ENCODE data around the gene VTI1A.

DNA sequence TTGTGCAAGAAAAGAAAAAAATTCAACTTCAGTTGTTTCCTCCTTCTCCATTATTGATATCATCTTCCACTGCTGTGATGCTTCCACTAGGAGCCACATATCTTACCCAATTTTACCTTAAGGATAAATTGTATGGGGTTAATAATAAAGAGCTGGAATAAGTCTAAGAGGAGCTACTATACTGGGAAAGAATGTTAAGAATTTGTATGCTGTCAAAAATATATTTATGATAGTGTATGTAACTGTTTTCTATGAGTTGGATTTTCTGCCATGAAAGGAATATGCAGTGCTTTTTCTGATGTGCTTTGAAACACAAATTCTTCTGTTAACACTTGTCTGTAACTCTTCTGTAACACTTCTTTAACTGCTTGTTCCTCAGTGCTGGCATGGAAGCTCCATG, 219.1 kb downstream of the VTI1A start:
- TF ChIP-seq POLR2A (IDR thresholded peaks at IDR 0.05) (no peak), POLR2AphosphoS5 (IDR thresholded peaks at IDR 0.05) (no peak)
- TF ChIP-seq, protein P1, sequence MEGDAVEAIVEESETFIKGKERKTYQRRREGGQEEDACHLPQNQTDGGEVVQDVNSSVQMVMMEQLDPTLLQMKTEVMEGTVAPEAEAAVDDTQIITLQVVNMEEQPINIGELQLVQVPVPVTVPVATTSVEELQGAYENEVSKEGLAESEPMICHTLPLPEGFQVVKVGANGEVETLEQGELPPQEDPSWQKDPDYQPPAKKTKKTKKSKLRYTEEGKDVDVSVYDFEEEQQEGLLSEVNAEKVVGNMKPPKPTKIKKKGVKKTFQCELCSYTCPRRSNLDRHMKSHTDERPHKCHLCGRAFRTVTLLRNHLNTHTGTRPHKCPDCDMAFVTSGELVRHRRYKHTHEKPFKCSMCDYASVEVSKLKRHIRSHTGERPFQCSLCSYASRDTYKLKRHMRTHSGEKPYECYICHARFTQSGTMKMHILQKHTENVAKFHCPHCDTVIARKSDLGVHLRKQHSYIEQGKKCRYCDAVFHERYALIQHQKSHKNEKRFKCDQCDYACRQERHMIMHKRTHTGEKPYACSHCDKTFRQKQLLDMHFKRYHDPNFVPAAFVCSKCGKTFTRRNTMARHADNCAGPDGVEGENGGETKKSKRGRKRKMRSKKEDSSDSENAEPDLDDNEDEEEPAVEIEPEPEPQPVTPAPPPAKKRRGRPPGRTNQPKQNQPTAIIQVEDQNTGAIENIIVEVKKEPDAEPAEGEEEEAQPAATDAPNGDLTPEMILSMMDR (IDR thresholded peaks at IDR 0.05): no peak

Data from breast epithelium (tissue), 3 donors.